Limb (tissue), 2 donors: Measurements from ENCODE around the gene AKIP1.
"Not testable (repeated sequence)": the region's sequence is repeated elsewhere in the genome, so short reads cannot be mapped to it uniquely, and the experiment has no call there.

Experiments used
- DNase-seq, 2 donors: peaks; one replicate each; pipeline ENCODE4 v3.0.0-alpha.2; 2016; ENCODE audit errors: extremely low spot score in 2 of 2

AKIP1 gene

GRCh38 chr11:8911029-8911823, at the start of gene AKIP1:
Gene AKIP1, plus strand, starts transcription at chr11:8911189. Its CDS starts 261 bp downstream, at chr11:8911450.
- peak; percentile 99 for DNase-seq

GRCh38 chr11:8863838-8864237, 47.2 kb upstream of the AKIP1 start:
- DNase-seq, result no peak

- no peak for DNase-seq
Observed at GRCh38 chr11:8865304-8865703, 45.7 kb upstream of the AKIP1 start.

GRCh38 chr11:8867035-8867434, 44.0 kb upstream of the AKIP1 start:
- DNase-seq, result no peak

GRCh38 chr11:8867931-8868631, 42.9 kb upstream of the AKIP1 start:
- no peak for DNase-seq

GRCh38 chr11:8870411-8871170, 40.4 kb upstream of the AKIP1 start:
- peak; percentile 41 to 87 for DNase-seq

GRCh38 chr11:8871171-8871775, 39.7 kb upstream of the AKIP1 start:
- DNase-seq, result peak in 1 of 2 donors; percentile 93

GRCh38 chr11:8871962-8872361, 39.0 kb upstream of the AKIP1 start:
- DNase-seq, result no peak

GRCh38 chr11:8873741-8874405, 37.1 kb upstream of the AKIP1 start:
- no peak for DNase-seq

GRCh38 chr11:8878771-8879170, 32.2 kb upstream of the AKIP1 start:
- no peak for DNase-seq

- not testable (repeated sequence) for DNase-seq
Observed at GRCh38 chr11:8881585-8881984, 29.4 kb upstream of the AKIP1 start.

- DNase-seq, result no peak
Observed at GRCh38 chr11:8886322-8886721, 24.7 kb upstream of the AKIP1 start.

- not testable (repeated sequence) for DNase-seq
Observed at GRCh38 chr11:8891185-8891584, 19.8 kb upstream of the AKIP1 start.

GRCh38 chr11:8899119-8899753, 11.8 kb upstream of the AKIP1 start:
- DNase-seq, result no peak

GRCh38 chr11:8905528-8906165, 5.3 kb upstream of the AKIP1 start:
- DNase-seq, result no peak

GRCh38 chr11:8907116-8907515, 3.9 kb upstream of the AKIP1 start:
- no peak for DNase-seq

- DNase-seq, result no peak
Observed at GRCh38 chr11:8908099-8908498, 2.9 kb upstream of the AKIP1 start.

GRCh38 chr11:8910649-8911026, 351 bp upstream of the AKIP1 start:
- no peak for DNase-seq

- peak in 1 of 2 donors; percentile 64 for DNase-seq
Observed at GRCh38 chr11:8913961-8914660, 3.1 kb downstream of the AKIP1 start.

GRCh38 chr11:8914661-8915018, 3.7 kb downstream of the AKIP1 start:
- DNase-seq, result no peak
